Activated CD4-positive, alpha-beta T cell treated with anti-CD3 and anti-CD28 coated beads for 48 hours (primary cell): Measurements from ENCODE around the gene C19orf44.
"Not testable (repeated sequence)": the region's sequence is repeated elsewhere in the genome, so short reads cannot be mapped to it uniquely, and the experiment has no call there.

Experiments
- DNase-seq: peaks from one replicate; pipeline ENCODE4 v3.0.0-alpha.2; 2020

C19orf44 gene

GRCh38 chr19:16495982-16496612, at the start of gene C19orf44, which contains the start of gene CALR3:
C19orf44 (plus strand) TSS chr19:16496394; CDS start chr19:16500793, 4,399 bp downstream.
CALR3 (minus strand) TSS chr19:16496167; CDS start chr19:16496129, 38 bp downstream.
- DNase-seq = peak; percentile 98

- peak; percentile 64 for DNase-seq
These were observed 49.3 kb upstream of the C19orf44 start for GRCh38 chr19:16446724-16447368.

- DNase-seq = not testable (repeated sequence)
These were observed 47.3 kb upstream of the C19orf44 start for GRCh38 chr19:16448872-16449271.

GRCh38 chr19:16449330-16449961, 46.7 kb upstream of the C19orf44 start:
- peak; percentile 23 for DNase-seq

GRCh38 chr19:16452325-16452724, 43.9 kb upstream of the C19orf44 start:
- DNase-seq = no peak

- no peak for DNase-seq
These were observed 41.8 kb upstream of the C19orf44 start for GRCh38 chr19:16454351-16454918.

GRCh38 chr19:16455489-16455888, 40.7 kb upstream of the C19orf44 start:
- DNase-seq = no peak

GRCh38 chr19:16456652-16457194, 39.5 kb upstream of the C19orf44 start:
- no peak for DNase-seq

GRCh38 chr19:16457195-16457953, 38.8 kb upstream of the C19orf44 start:
- DNase-seq = peak; percentile 12

- DNase-seq = no peak
These were observed 38.3 kb upstream of the C19orf44 start for GRCh38 chr19:16457954-16458331.

- no peak for DNase-seq
These were observed 37.5 kb upstream of the C19orf44 start for GRCh38 chr19:16458391-16459341.

GRCh38 chr19:16459680-16460079, 36.5 kb upstream of the C19orf44 start:
- no peak for DNase-seq

- no peak for DNase-seq
These were observed 35.7 kb upstream of the C19orf44 start for GRCh38 chr19:16460454-16460853.

GRCh38 chr19:16461630-16462051, 34.6 kb upstream of the C19orf44 start:
- DNase-seq = no peak

GRCh38 chr19:16462757-16463250, 33.4 kb upstream of the C19orf44 start:
- DNase-seq = no peak

- DNase-seq = no peak
These were observed 32.7 kb upstream of the C19orf44 start for GRCh38 chr19:16463341-16463990.

- DNase-seq = no peak
These were observed 32.1 kb upstream of the C19orf44 start for GRCh38 chr19:16463991-16464575.

- DNase-seq = no peak
These were observed 31.0 kb upstream of the C19orf44 start for GRCh38 chr19:16465239-16465638.

- DNase-seq = not testable (repeated sequence)
These were observed 29.3 kb upstream of the C19orf44 start for GRCh38 chr19:16466802-16467427.

- no peak for DNase-seq
These were observed 28.6 kb upstream of the C19orf44 start for GRCh38 chr19:16467581-16467980.
